SK-MEL-5 (cell line): ENCODE results near the gene GTSF1L. TPM values are rescaled to one million over a fixed set of nuclear protein-coding genes. Genes with fewer than 3 reads are reported as not detected.
A peak's percentile ranks its signal among the peaks of the same experiment; 100 is the strongest.
"Not testable (repeated sequence)": the region's sequence is repeated elsewhere in the genome, so short reads cannot be mapped to it uniquely, and the experiment has no call there.

ENCODE experiments used
- DNase-seq: peaks from one replicate; pipeline ENCODE4 v3.0.0-alpha.2; 2016; ENCODE audit warnings: low read depth, low spot score
- in situ Hi-C: cut with HindIII; loops from 2 replicates; pipeline ENCODE4 v1.10.0; 2016; ENCODE audit warnings: low sequenced_read_pairs, high pct_unique_total_duplicates, low pct_unique_long_range_greater_than_20kb
- polyA plus RNA-seq, 2 experiments: library from polyadenylated mRNA; depleted of rRNA; stranded (reverse); fragments of >200 nt; gene quantifications; 2 replicates each; pipeline ENCODE4 v1.2.3, GENCODE V29; 2015
- total RNA-seq: library from RNA; depleted of rRNA; stranded (reverse); fragments of >200 nt; shearing (Covaris generic); gene quantifications from 2 replicates; pipeline ENCODE4 v1.2.3, GENCODE V29; 2014; rRNA removed

GTSF1L gene
- total RNA-seq, result not detected in 2 replicates
- not detected in 2 replicates for polyA plus RNA-seq (2015; cell fraction: cytosol; rRNA removed)
- polyA plus RNA-seq (2015; cell fraction: nucleus; rRNA removed), result not detected in 2 replicates

- in situ Hi-C loops, result no loop called here
- no peak for DNase-seq
These were observed at the start of gene GTSF1L for GRCh38 chr20:43726811-43727338. Gene GTSF1L (minus strand): TSS chr20:43727002. CDS start chr20:43726694, 308 bp downstream.

- in situ Hi-C loops, result no loop called here
- DNase-seq, result no peak
These were observed 48.0 kb upstream of the GTSF1L start for GRCh38 chr20:43774754-43775153.

GRCh38 chr20:43771503-43772190 is 44.8 kb upstream of the GTSF1L start:
- in situ Hi-C loops, result no loop called here
- no peak for DNase-seq

GRCh38 chr20:43770342-43770741 is 43.5 kb upstream of the GTSF1L start:
- no peak for DNase-seq
- in situ Hi-C loops, result no loop called here

- in situ Hi-C loops, result no loop called here
- no peak for DNase-seq
These were observed 41.1 kb upstream of the GTSF1L start for GRCh38 chr20:43767686-43768474.

- in situ Hi-C loops, result no loop called here
- no peak for DNase-seq
These were observed 40.1 kb upstream of the GTSF1L start for GRCh38 chr20:43766917-43767316.

GRCh38 chr20:43766385-43766784 is 39.6 kb upstream of the GTSF1L start:
- in situ Hi-C loops, result no loop called here
- DNase-seq, result no peak

- no peak for DNase-seq
- in situ Hi-C loops, result no loop called here
These were observed 39.1 kb upstream of the GTSF1L start for GRCh38 chr20:43765916-43766315.

- in situ Hi-C loops, result no loop called here
- DNase-seq, result no peak
These were observed 36.1 kb upstream of the GTSF1L start for GRCh38 chr20:43762911-43763310.

GRCh38 chr20:43761386-43762340 is 34.9 kb upstream of the GTSF1L start:
- in situ Hi-C loops, result no loop called here
- no peak for DNase-seq

- in situ Hi-C loops, result not testable (repeated sequence)
These were observed 31.1 kb upstream of the GTSF1L start for GRCh38 chr20:43757888-43758287.

GRCh38 chr20:43755851-43756250 is 29.0 kb upstream of the GTSF1L start:
- DNase-seq, result no peak
- in situ Hi-C loops, result no loop called here

More at GRCh38 chr20:43757888-43758287, 31.1 kb upstream of the GTSF1L start:
- DNase-seq, result peak; percentile 64

GRCh38 chr20:43755390-43755789 is 28.6 kb upstream of the GTSF1L start:
- DNase-seq, result no peak
- in situ Hi-C loops, result no loop called here

- in situ Hi-C loops, result no loop called here
- peak; percentile 43 for DNase-seq
These were observed 25.9 kb upstream of the GTSF1L start for GRCh38 chr20:43752561-43753301.

GRCh38 chr20:43752051-43752360 is 25.2 kb upstream of the GTSF1L start:
- no peak for DNase-seq
- in situ Hi-C loops, result no loop called here

- DNase-seq, result no peak
- in situ Hi-C loops, result no loop called here
These were observed 24.6 kb upstream of the GTSF1L start for GRCh38 chr20:43751167-43752050.
